Immature natural killer cell (primary cell): Measurements from ENCODE around the gene ZBTB20. TPM values are rescaled to one million over a fixed set of nuclear protein-coding genes. Genes with fewer than 3 reads are reported as not detected.

Source experiments
- DNase-seq, 3 donors: peaks; one replicate each; pipeline ENCODE4 v3.0.0; 2022; ENCODE audit warnings: mixed read lengths in 1 of 3
- H3K27ac Mint-ChIP-seq, 6 donors: one replicate each; pipeline ENCODE4 v1.8.0; 2020; ENCODE audit warnings: mixed read lengths in 6 of 6, mild to moderate bottlenecking in 5 of 6, inconsistent platforms in 4 of 6, moderate library complexity in 3 of 6
- H3K27me3 Mint-ChIP-seq, 3 donors: one replicate each; pipeline ENCODE4 v1.8.0; 2020 to 2021; ENCODE audit warnings: low read depth in 3 of 3, mild to moderate bottlenecking in 3 of 3, mixed read lengths in 3 of 3, moderate library complexity in 3 of 3, inconsistent platforms in 1 of 3
- H3K36me3 Mint-ChIP-seq, 3 donors: one replicate each; pipeline ENCODE4 v1.8.0; 2020; ENCODE audit warnings: mixed read lengths in 3 of 3, inconsistent platforms in 2 of 3, mild to moderate bottlenecking in 2 of 3
- H3K4me1 Mint-ChIP-seq, 2 donors: one replicate each; pipeline ENCODE4 v1.8.0; 2020; ENCODE audit warnings: inconsistent platforms in 2 of 2, mild to moderate bottlenecking in 2 of 2, mixed read lengths in 2 of 2, moderate library complexity in 1 of 2
- H3K4me3 Mint-ChIP-seq, 5 donors: one replicate each; pipeline ENCODE4 v1.8.0; 2020; ENCODE audit warnings: mild to moderate bottlenecking in 5 of 5, mixed read lengths in 5 of 5, inconsistent platforms in 3 of 5, moderate library complexity in 3 of 5
- H3K9me3 Mint-ChIP-seq, 6 donors: one replicate each; pipeline ENCODE4 v1.8.0; 2020; ENCODE audit warnings: mild to moderate bottlenecking in 6 of 6, mixed read lengths in 6 of 6, inconsistent platforms in 4 of 6, moderate library complexity in 3 of 6
- polyA plus RNA-seq, 3 donors: library from polyadenylated mRNA; unstranded; fragments of 300-500 nt; fragmentation: Illumina TruSeq; gene quantifications; one replicate each; pipeline ENCODE4 v1.2.3, GENCODE V29; 2021

Gene ZBTB20
- polyA plus RNA-seq, 3 donors from 2014 or later: 7.2 to 21.3 (median 16.5) TPM

DNA sequence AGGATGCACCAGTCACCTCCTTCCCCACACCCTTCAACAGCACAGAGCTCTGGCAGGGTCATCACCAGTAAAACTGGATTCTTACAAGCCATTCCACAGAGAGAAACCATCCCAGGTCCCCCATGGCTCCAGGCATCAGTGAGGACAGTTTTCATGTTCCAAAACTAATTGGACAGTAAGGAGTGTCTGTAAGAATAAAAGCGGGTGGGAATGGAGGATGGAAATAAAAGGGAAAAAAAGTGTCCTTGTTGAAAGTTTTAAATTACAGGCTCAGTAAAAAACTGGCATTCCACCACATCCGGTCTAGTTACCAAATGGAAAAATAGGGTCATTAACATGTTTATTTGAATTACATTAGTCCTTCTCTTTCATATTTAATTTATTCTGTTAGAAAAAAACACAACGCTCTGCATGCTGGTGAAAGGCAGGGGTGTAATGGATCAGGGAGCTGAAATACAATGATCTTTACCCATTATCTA lies 735.9 kb downstream of the ZBTB20 start:
- no peak overlapping the region for H3K27ac Mint-ChIP-seq

DNA sequence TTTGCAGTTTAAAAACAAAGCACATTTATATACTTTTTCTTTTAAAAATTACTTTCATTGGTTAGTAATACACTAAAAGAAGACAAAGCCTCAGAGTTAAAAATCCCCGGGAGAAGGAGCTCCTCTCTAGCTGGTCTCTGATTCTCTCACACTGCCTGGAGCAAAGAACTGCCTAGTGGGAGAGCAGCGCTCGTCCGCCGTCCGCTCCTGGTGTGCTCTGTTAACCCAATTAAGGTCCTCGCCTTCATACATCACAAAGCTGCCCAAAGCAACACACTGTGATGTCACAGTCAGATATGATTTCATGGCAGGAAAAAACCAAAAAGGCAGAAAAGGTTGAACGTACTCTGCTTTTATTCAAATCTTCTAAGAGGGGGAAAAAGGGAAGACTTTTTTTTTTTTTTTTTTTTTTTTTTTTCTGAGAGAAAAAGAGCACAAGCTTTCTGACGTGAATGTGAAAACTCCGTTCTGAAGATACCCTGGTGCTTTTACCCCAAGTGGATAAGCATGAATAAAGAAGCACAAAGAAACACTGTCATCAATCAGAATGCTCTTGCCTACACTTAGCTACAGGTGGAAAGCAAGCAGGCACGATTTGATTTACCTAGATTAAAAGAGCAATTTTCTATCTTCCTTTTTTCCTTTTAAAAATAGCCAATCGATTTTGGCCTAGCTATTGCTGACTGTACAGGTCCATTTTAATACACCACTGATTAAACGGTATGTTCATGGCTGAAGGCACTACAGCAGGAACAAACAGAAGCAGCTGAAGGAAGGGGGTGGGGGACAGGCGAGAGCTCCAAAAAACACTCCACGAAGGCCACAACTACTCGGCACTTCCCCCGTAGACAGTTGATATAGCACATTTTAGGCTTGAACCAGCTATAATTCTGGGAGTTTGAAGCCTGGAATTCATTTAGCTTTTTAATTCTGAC lies 738.1 kb downstream of the ZBTB20 start:
- DNase-seq: no peak
- H3K9me3 Mint-ChIP-seq: no peaks in the 10 kb centered on the region
- H3K27ac Mint-ChIP-seq: no peak overlapping the region
- peaks cover 0 to 3% (median 3%) of the 10 kb centered on the region in 3 donors for H3K36me3 Mint-ChIP-seq
- no peak overlapping the region for H3K4me3 Mint-ChIP-seq
- H3K27me3 Mint-ChIP-seq: no peaks in the 10 kb centered on the region
- H3K4me1 Mint-ChIP-seq: no peaks in the 10 kb centered on the region

More for the DNA sequence above, 735.9 kb downstream of the ZBTB20 start:
- no peaks in the 10 kb centered on the region for H3K9me3 Mint-ChIP-seq
- H3K36me3 Mint-ChIP-seq: peaks cover 0 to 3% (median 0%) of the 10 kb centered on the region in 3 donors
- peaks cover 0 to 1% (median 0%) of the 10 kb centered on the region in 3 donors for H3K27me3 Mint-ChIP-seq
- DNase-seq: no peak
- no peak overlapping the region for H3K4me3 Mint-ChIP-seq
- no peaks in the 10 kb centered on the region for H3K4me1 Mint-ChIP-seq

DNA sequence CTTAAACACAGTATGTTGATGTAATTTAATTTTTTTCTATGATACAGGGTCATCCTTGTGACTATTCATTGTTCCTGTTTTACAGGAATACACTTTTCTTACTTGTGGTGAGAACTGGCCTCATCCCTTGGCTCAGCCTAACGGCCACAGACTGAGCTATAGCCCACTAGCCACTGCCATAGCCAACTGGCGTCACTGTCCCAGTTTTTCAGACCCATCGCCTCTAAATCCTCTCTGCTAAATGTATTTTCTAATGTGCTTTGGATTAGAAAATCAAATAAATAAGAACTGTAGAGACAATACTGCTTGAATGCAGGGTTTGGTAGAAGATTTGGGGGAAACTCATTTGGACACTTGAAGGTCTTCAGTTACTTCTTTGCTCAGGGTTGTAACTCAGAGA lies 740.2 kb downstream of the ZBTB20 start:
- H3K4me3 Mint-ChIP-seq: no peak overlapping the region
- H3K9me3 Mint-ChIP-seq: no peaks in the 10 kb centered on the region
- no peaks in the 10 kb centered on the region for H3K4me1 Mint-ChIP-seq
- H3K27me3 Mint-ChIP-seq: no peaks in the 10 kb centered on the region
- peak overlapping the region in 1 of 6 donors; percentile 18 for H3K27ac Mint-ChIP-seq
- peaks cover 0 to 3% (median 3%) of the 10 kb centered on the region in 3 donors for H3K36me3 Mint-ChIP-seq
- DNase-seq: no peak

DNA sequence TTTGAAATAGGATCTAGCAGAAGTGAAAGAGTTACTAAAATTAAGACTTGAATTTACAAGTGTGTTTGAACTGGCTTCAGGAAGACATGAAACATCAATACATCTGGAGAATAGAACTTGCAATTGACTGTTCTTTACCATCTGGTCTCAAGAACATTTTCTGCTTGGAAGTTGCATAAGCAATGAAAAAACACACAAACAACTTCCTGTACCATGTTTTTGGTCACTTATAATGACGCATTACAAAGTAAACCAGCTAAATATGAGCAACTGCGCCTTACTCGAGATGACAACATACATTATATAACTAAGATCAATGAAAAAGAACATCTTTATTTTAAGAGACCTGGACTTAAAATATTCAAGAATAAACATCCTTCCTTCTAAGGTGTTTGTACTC lies 740.8 kb downstream of the ZBTB20 start:
- Mint-ChIP-seq H3K27ac (no peak overlapping the region), H3K9me3 (no peaks in the 10 kb centered on the region), H3K36me3 (peaks cover 0 to 3% (median 3%) of the 10 kb centered on the region in 3 donors), H3K4me1 (no peaks in the 10 kb centered on the region), H3K27me3 (no peaks in the 10 kb centered on the region), H3K4me3 (no peak overlapping the region)
- no peak for DNase-seq

DNA sequence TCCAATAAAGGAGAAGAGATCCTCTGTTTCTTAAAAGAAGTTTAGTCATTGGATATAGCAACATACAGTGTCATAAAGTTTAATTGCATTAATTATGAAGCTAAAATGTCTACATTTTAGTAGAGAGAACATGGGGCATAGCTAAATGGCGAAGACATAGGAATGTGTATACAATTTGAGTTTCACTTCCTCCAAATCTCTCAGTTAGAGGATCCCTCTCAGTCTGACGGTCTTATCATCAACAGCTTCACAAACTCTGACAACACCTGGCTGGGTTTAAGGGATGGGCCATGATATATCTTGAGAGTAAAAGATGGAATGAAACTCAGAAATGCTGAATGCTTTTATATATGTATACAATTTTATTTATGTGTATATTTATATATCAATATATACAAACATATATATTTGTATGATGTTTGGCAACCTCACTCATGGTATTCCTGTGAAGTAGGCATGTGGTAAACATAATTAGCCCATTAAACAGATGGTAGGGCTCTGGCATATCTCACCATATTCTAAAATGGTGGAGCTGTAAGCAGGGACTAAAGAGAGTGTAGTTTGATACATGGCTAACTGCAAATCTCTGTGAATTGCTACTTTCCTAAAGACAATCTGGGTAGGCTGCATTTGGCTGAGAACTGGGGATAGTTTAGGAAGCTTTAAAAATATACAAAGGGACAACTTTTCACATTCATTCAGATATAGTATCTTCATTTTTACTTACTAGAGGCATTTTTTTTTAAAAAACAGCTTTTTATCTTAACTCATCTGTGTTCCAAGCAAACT lies 741.7 kb downstream of the ZBTB20 start:
- Mint-ChIP-seq H3K4me3 (no peak overlapping the region), H3K36me3 (peaks cover 0 to 3% (median 0%) of the 10 kb centered on the region in 3 donors), H3K4me1 (no peaks in the 10 kb centered on the region), H3K27ac (no peak overlapping the region), H3K27me3 (no peaks in the 10 kb centered on the region), H3K9me3 (no peaks in the 10 kb centered on the region)
- DNase-seq: no peak

DNA sequence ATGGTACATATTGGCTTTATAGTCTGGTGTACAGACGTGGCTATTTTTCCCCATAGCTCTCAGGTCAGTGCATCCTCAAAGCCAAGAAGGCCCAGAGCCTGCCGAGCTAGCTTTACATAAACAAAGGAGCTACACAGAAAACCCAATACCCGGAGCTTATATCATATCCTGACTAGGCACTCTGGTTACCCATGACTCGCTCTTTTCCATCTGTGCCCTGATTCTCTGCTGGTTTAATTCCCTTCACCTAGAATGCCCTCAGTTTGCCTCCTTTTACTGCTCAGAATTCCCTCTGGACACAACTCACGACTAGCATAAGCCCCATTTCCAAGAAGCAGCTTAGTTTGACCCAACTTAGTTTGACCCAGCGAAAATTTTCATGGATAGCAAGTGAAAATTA lies 742.5 kb downstream of the ZBTB20 start:
- Mint-ChIP-seq H3K27me3 (no peaks in the 10 kb centered on the region), H3K27ac (no peak overlapping the region), H3K4me3 (no peak overlapping the region), H3K36me3 (peaks cover 0 to 3% (median 0%) of the 10 kb centered on the region in 3 donors), H3K9me3 (no peaks in the 10 kb centered on the region), H3K4me1 (no peaks in the 10 kb centered on the region)
- DNase-seq: no peak

DNA sequence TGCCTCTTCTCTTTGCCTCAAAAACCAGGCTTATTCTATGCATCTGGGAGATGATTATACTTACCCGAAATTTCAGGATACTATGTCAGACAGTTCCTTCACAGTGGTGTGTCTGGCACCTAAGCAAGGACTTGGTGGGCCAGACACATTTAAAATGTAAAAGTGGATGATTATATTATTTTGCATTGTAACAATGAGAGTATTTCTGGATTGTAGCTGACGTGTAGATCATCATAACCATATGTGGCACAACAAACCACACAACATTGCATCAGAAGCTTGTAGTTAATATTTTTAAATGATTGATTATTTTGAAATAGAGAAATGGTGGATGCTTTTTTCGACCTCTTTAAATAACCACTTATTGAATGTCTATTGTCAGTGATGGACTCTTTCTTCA lies 744.2 kb downstream of the ZBTB20 start:
- no peak for DNase-seq
- H3K4me3 Mint-ChIP-seq: no peak overlapping the region
- no peaks in the 10 kb centered on the region for H3K27me3 Mint-ChIP-seq
- no peak overlapping the region for H3K27ac Mint-ChIP-seq
- H3K9me3 Mint-ChIP-seq: no peaks in the 10 kb centered on the region
- H3K36me3 Mint-ChIP-seq: peaks cover 0 to 3% (median 0%) of the 10 kb centered on the region in 3 donors
- no peaks in the 10 kb centered on the region for H3K4me1 Mint-ChIP-seq

DNA sequence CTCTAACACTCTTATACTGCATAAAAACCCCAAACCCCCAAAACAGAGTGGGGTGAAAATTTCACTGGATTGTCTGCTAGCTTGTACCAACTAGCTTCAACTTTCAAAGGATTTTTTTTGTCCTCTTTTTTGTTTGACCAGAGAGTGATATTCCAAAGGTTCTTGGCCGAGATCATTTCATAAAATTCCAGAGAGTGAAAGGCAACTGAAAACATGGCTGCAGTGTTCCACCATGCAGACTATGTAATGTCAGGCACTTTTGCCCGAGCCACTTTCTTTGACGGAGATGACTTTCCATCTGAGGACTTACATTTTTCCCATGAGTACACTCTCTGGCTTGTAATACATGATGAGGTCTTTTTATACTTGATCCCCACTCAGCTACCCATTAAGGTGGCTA lies 745.7 kb downstream of the ZBTB20 start:
- Mint-ChIP-seq H3K36me3 (peaks cover 0 to 3% (median 0%) of the 10 kb centered on the region in 3 donors), H3K27me3 (no peaks in the 10 kb centered on the region), H3K27ac (no peak overlapping the region), H3K4me1 (no peaks in the 10 kb centered on the region), H3K4me3 (no peak overlapping the region), H3K9me3 (no peaks in the 10 kb centered on the region)
- no peak for DNase-seq

DNA sequence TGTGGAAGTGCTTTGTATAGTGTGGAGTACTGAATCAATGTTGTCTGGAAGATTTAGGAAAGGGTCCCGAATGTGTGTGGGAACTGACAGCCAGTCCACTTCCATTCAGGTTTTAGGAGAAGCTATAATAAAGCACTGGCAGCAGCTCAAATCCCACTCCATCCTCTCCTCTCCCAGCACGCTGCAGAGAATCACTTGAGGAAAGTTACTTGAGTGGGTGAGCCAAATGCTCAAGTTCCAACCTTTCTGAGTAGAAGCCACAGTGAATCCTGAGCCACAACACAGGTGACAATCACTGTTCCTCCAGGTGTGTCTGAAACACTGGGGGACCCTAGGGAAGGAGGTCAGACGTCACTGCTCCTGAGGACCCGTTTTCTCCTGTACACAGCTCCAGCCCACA lies 746.7 kb downstream of the ZBTB20 start:
- H3K27me3 Mint-ChIP-seq: no peaks in the 10 kb centered on the region
- no peak overlapping the region for H3K4me3 Mint-ChIP-seq
- no peaks in the 10 kb centered on the region for H3K9me3 Mint-ChIP-seq
- no peaks in the 10 kb centered on the region for H3K4me1 Mint-ChIP-seq
- peaks cover 0 to 3% (median 0%) of the 10 kb centered on the region in 3 donors for H3K36me3 Mint-ChIP-seq
- DNase-seq: no peak
- H3K27ac Mint-ChIP-seq: no peak overlapping the region

DNA sequence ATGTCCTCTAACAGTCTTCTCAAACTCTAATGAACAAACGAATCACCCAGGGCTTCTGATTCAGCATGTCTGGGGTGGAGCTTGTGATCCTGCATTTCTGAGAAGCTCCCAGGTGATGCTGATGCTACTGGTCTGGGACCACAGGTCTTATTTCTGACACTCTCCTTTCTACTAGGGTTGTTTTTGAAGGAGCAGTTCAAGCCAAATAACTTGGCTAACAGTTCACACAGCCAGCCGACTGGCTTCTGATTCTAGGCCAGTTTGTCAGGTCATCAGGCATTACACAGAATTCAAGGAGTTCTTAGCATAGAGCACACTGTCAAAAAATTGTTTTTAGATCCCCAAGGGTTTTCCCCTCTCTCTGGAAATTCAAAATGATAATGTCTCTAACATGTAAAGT lies 752.5 kb downstream of the ZBTB20 start:
- Mint-ChIP-seq H3K36me3 (peaks cover 0 to 12% (median 0%) of the 10 kb centered on the region in 3 donors), H3K27me3 (peaks cover 0 to 4% (median 0%) of the 10 kb centered on the region in 3 donors), H3K4me1 (peaks cover 31 to 35% of the 10 kb centered on the region in 2 donors), H3K9me3 (no peaks in the 10 kb centered on the region), H3K4me3 (no peak overlapping the region), H3K27ac (no peak overlapping the region)
- no peak for DNase-seq

DNA sequence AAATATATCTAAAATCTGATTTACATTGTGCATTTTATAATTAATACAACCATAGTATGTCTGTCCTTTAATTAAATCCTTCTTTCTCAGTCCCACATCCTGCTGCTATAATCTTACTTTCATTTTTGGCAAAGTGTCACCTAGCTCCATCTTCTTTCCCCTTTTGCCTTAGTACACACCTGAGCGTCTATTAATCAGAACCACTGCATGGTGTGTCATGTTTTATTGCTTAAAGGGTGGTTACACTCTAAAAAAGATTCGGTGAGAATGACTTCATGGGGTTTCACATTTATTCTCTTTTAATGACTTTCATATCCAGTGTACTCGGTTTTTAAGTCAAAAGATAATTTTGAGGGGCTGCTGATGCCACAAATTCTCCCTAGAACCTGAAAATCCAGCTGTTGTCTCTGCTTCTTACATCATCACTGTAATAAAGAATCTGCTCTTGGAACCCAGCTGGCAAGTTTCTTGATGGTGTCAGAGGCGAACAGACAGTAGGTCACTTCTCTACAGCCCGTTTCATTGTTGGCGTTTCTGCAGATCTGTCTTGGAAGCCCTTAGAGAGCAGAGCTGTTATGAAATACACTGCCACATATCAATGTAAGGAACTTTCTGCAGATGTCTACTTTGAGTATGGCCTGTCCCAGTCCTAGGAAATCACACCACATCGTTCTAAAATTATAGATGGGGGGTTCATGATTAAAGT lies 753.6 kb downstream of the ZBTB20 start:
- Mint-ChIP-seq H3K27ac (peak overlapping the region in 1 of 6 donors; percentile 67), H3K9me3 (peaks cover 0 to 3% (median 0%) of the 10 kb centered on the region in 6 donors), H3K36me3 (peaks cover 0 to 12% (median 0%) of the 10 kb centered on the region in 3 donors), H3K27me3 (peaks cover 0 to 7% (median 0%) of the 10 kb centered on the region in 3 donors), H3K4me3 (no peak overlapping the region), H3K4me1 (peaks cover 40 to 45% of the 10 kb centered on the region in 2 donors)
- no peak for DNase-seq

DNA sequence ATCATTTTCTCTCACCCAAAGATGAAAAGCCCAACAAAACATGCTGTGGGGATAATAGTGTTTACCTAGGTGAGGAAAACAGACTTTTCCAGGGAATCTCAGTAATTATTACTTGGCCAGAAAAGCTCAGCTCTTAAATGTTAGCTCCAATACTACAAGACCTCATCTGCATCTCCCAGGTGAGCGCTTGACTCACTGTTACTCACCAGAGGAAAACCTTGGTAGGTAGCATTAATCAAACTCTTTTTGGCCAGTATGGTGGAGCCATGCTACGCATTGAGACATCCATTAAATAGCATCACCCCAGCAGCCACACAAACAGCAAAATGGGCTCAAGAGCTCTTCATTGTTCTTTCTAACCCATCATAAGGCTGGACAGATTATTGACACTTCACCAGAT lies 754.3 kb downstream of the ZBTB20 start:
- Mint-ChIP-seq H3K27ac (peak overlapping the region in 1 of 6 donors; percentile 54), H3K27me3 (peaks cover 0 to 7% (median 0%) of the 10 kb centered on the region in 3 donors), H3K9me3 (peaks cover 0 to 3% (median 0%) of the 10 kb centered on the region in 6 donors), H3K36me3 (peaks cover 0 to 12% (median 0%) of the 10 kb centered on the region in 3 donors), H3K4me3 (no peak overlapping the region), H3K4me1 (peaks cover 46 to 52% of the 10 kb centered on the region in 2 donors)
- DNase-seq: no peak

DNA sequence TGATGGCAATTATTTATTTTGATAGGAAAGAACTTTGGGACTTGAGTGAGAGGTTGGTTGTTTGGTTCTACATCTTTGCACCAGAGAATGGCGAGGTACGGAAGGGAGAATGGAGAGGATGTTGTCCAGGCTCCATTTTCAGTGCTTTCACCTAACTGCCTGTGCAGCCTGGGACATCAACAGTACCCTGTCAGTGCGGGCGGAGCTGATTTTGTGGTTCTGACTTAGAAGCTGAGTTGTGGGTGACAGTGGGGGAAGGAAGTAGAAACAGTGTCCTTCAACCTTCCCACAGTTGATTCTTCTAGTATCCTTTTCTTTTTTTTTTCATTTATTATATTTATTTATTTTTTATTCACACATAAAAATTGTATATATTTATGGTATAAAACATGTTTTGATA lies 757.9 kb downstream of the ZBTB20 start:
- Mint-ChIP-seq H3K27ac (peak overlapping the region; percentile 83 to 90 (median 85)), H3K4me1 (peaks cover 54 to 59% of the 10 kb centered on the region in 2 donors), H3K9me3 (peaks cover 0 to 3% (median 0%) of the 10 kb centered on the region in 6 donors), H3K36me3 (peaks cover 0 to 12% (median 0%) of the 10 kb centered on the region in 3 donors), H3K4me3 (peak overlapping the region; percentile 70 to 85 (median 77)), H3K27me3 (peaks cover 2 to 7% (median 3%) of the 10 kb centered on the region in 3 donors)
- peak; percentile 61 to 66 (median 64) for DNase-seq
